ENCODE results near the gene THSD7B.

THSD7B gene

GRCh38 chr2:137252934-137253333 is 487.6 kb downstream of the THSD7B start:
- DNase-seq (ENCODE audit: low read depth): no peak
- no peak overlapping the region for H3K4me3 ChIP-seq (ENCODE audit: low read depth, low read length)
- TF ChIP-seq CTCF (IDR thresholded peaks at IDR 0.05; ENCODE audit: control insufficient read depth, extremely low read depth, insufficient read depth): no peak

GRCh38 chr2:137254052-137254451 is 488.7 kb downstream of the THSD7B start:
- no peak overlapping the region for H3K4me3 ChIP-seq (ENCODE audit: low read depth, low read length)
- TF ChIP-seq CTCF (IDR thresholded peaks at IDR 0.05; ENCODE audit: control insufficient read depth, extremely low read depth, insufficient read depth): no peak
- DNase-seq (ENCODE audit: low read depth): no peak

GRCh38 chr2:137255345-137255744 is 490.0 kb downstream of the THSD7B start:
- no peak overlapping the region for H3K4me3 ChIP-seq (ENCODE audit: low read depth, low read length)
- DNase-seq (ENCODE audit: low read depth): no peak
- no peak for TF ChIP-seq CTCF (IDR thresholded peaks at IDR 0.05; ENCODE audit: control insufficient read depth, extremely low read depth, insufficient read depth)

GRCh38 chr2:137255990-137256389 is 490.6 kb downstream of the THSD7B start:
- no peak for TF ChIP-seq CTCF (IDR thresholded peaks at IDR 0.05; ENCODE audit: control insufficient read depth, extremely low read depth, insufficient read depth)
- DNase-seq (ENCODE audit: low read depth): no peak
- no peak overlapping the region for H3K4me3 ChIP-seq (ENCODE audit: low read depth, low read length)

- no peak for DNase-seq (ENCODE audit: low read depth)
- no peak for TF ChIP-seq CTCF (IDR thresholded peaks at IDR 0.05; ENCODE audit: control insufficient read depth, extremely low read depth, insufficient read depth)
- H3K4me3 ChIP-seq (ENCODE audit: low read depth, low read length): no peak overlapping the region
These were observed 496.7 kb downstream of the THSD7B start for GRCh38 chr2:137261881-137262585.

- DNase-seq (ENCODE audit: low read depth): no peak
- TF ChIP-seq CTCF (IDR thresholded peaks at IDR 0.05; ENCODE audit: control insufficient read depth, extremely low read depth, insufficient read depth): no peak
- no peak overlapping the region for H3K4me3 ChIP-seq (ENCODE audit: low read depth, low read length)
These were observed 497.2 kb downstream of the THSD7B start for GRCh38 chr2:137262594-137262993.

All from LNCaP clone FGC (cell line).